Measurements from ENCODE around the gene TTC7B.

Gene TTC7B

GRCh38 chr14:90703841-90704737 lies 112.1 kb downstream of the TTC7B start:
- no peak for DNase-seq (ENCODE audit: low spot score)

- DNase-seq (ENCODE audit: low spot score) = no peak
These were observed 115.1 kb downstream of the TTC7B start for GRCh38 chr14:90700933-90701776.

- no peak for DNase-seq (ENCODE audit: low spot score)
These were observed 117.2 kb downstream of the TTC7B start for GRCh38 chr14:90699016-90699415.

- DNase-seq (ENCODE audit: low spot score) = peak; percentile 93
These were observed 117.8 kb downstream of the TTC7B start for GRCh38 chr14:90698379-90698869.

DNA sequence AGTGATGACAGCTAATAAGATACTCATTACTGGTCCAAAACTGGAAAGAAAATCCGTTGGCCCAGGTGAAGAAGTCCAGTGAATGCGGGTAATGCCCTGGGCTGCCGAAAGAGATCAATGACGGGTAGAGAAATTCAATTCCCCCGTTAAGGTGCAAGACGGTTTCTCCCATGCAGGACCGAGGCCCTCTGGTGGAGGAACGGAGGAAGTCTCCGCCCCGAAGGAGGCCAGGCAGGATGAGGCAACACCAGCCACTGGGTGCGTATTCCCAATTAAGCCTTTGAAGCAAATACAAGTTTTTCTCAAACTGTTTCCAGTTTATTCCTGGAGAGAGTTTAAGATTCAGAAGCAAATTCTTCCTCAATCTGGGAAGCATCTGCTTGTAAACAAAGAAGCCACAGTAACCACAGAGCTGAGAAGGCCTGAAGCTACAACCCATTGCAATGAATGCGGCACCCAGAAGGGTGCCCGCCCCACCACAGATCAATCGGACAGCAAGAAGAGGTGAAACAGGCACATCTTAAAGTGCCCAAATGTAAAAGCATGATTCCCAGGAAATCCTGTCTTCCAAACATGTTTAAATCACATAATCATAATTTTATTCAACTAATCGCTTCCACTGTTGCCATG lies 118.5 kb downstream of the TTC7B start:
- peak; percentile 97 for DNase-seq (ENCODE audit: low spot score)

GRCh38 chr14:90697132-90697531 lies 119.1 kb downstream of the TTC7B start:
- peak; percentile 41 for DNase-seq (ENCODE audit: low spot score)

DNA sequence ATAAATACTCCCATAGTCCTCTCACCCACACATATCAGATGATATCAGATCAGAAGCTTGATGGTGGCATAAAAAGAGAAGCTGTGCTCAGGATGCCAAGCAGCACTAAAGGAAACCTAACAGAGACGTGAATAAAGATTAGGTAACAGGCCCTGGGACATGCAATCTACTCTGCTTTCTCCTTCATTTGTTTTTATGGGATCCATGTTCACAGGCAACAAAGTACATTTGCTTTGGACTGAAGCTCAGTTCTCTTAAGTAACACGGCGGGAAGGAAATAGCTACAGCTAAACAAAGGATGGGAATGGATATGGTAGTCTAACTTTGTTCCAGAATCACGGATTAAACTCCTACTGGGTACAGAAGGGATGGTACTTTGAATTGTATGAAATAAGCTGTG lies 119.5 kb downstream of the TTC7B start:
- DNase-seq (ENCODE audit: low spot score) = peak; percentile 48

DNA sequence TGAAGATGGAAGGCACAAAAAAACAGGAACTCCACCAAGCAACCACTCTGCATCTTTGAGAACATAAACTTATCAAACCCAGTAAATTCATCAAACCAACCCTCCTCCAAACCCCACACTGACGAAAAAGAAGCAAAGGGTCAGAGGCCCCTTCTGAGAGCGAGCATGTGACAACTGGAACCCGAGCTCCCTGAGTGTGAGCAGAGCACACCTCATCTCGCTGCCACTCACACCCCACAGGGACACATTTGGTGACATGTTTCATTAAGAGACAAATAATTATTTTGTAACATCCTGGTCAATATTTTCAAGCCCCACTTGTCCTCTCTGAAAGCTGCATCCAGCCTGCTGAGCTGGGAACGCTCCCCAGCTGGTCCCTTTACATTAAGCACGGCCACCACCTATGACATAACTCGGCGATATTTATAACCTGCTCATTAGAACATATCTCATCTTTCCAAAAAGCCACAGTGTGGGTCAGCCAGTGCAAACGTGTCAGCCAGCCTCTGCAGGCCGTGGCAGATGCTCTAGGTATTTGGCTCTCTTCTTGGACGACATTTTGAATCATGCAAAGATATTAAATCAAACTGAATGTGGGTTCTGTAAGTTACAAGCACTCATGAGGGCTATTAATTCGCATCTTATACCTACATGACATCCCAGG lies 120.1 kb downstream of the TTC7B start:
- DNase-seq (ENCODE audit: low spot score) = no peak

DNA sequence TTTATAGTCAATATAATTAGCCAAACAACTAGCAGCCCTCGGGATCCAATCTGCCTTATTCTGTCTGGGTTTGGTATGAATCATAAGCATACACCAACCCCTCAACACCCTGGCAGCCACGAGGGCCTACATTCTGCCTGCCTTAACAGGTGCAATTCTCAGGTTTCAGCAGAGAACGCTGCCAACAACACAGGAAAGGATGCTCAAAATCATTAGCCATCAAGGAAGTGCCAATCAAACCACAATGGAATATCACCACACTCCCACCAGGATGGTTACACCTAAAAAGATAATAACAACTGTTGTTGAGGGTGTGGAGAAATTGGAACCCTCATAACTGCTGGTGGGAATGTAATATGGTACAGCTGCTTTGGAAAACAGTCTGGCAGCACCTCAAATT lies 122.8 kb downstream of the TTC7B start:
- no peak for DNase-seq (ENCODE audit: low spot score)

DNA sequence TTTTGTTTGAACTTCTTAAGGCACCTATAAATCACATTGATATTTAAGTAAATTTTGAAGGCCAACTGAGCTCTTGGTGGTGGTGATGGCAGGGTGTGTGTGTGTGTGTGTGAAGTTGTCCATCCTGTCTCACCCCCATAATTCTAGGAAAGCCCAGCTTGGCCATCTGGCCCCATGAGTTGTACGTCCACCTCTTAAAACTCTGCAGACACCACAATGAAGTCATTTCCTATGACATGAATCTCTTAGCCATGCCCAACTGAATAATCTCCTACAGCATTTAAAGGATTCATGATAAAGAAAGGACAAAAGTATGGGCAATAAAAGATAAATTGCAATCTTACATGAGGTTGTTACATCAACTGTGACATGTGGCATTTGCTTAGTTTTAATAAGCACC lies 123.4 kb downstream of the TTC7B start:
- DNase-seq (ENCODE audit: low spot score) = no peak

DNA sequence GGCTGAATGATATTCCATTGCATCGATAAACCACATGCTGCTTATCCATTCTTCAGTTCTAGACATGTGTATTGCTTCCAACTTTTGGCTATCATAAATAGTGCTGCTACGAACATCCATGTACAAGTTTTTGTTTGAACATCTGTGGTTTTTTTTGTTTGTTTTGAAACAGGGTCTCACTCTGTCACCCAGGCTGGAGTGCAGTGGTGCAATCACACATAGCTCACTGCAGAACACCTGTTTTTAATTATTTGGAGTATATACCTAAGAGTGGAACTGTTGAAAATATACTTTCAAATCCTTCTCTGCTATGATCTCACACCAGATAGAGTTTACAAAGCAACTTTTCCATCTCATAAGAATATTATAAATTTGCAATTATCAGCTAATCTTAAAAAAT lies 124.2 kb downstream of the TTC7B start:
- no peak for DNase-seq (ENCODE audit: low spot score)

DNA sequence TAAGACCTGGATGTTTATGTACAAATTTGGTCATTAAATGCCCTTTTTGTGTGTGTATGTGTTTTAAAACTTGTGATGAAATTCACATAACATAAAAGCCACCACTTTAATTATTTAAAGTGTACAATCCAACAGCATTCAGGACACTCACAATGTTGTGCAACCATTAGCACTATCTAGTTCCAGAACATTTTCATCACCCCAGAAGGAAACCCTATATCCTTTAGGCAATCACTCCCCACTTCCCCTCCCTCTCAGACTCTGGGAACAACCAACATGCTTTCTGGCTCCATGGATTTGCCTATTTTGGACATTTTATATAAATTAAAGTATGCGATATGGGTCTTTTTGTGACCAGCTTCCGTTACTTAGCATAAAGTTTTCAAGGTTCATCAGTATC lies 124.6 kb downstream of the TTC7B start:
- DNase-seq (ENCODE audit: low spot score) = no peak

DNA sequence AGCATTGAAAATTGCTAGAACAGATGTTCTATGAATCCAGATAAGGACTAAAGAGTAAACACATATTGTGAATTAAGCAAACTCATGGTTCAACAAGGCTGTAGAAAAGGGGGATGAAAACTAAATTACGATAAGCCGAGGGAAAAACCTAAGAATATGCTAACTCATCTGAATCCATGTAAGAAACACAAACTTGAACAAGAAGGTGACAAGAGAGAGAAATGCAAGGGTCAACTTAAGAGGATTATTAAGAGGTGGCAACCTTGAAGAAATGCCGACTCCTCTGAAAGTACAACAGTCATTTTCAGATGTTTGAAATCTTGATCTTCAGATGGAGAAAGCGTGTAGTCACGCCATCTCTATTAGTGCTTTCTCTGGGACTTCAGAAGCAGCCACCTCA lies 128.6 kb downstream of the TTC7B start:
- no peak for DNase-seq (ENCODE audit: low spot score)

DNA sequence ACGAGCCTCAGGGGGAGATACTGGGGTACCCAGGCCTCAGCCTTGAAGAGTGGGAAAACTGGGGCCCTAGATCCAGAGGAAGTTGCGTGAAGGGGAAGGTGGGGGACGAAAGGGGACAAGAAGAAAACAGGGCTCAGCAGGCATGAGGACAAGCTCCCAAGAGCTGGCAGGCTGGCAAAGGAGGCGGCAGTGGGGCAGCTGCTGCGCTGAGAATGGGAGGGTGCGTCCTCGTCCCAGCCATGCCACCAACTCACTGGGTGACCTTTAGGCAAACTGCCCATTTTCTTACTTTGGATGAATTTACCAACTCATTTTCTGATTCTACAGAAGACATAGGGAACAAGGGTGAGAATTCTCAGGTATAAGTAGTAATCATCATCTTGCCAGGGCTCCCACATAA lies 133.6 kb downstream of the TTC7B start:
- DNase-seq (ENCODE audit: low spot score) = no peak

- DNase-seq (ENCODE audit: low spot score) = no peak
These were observed 134.3 kb downstream of the TTC7B start for GRCh38 chr14:90681929-90682328.

DNA sequence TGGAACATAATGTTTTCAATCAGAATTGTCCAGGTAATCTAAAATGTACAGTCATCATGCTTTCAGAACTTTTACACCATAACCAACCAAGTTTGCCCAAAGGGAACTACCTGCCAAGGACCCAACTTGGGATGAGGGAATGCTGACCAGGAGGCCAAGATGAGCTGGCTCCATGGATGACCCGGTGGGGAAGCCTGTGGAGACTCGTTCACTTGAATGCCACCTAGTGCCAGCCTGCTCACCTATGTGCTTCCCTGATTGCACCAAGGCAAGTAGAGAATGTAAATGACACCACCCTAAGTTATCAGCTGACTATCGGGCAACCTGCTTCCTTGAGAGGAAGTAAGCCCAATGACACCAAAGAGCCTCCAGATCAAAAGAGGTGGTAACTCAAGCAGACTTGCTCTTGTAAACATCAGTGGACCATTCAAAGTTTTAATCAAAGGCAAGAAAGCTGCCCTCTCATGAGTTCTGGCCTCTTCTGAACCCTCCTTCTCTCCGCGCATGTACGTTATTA lies 137.3 kb downstream of the TTC7B start:
- no peak for DNase-seq (ENCODE audit: low spot score)

DNA sequence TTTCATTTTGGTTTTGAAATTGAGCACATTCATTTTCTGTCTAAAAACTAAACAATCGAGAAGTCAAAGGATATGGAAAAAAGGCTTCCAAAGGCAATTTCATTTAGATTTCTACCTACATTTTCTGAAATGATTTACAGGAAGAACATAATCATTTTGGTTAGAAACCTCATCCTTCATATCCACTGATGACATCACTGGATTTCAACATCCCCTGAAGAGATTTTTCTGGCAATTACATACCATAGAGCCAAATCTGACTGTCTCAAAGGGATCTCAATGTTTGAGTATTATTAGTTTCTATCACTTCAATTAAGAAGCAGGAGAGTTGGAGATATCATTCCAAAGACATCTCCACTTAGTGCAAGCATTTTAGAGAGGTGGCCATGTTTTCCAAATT lies 137.8 kb downstream of the TTC7B start:
- DNase-seq (ENCODE audit: low spot score) = no peak

- no peak for DNase-seq (ENCODE audit: low spot score)
These were observed 138.7 kb downstream of the TTC7B start for GRCh38 chr14:90677484-90678050.

GRCh38 chr14:90676912-90677311 lies 139.3 kb downstream of the TTC7B start:
- DNase-seq (ENCODE audit: low spot score) = no peak

GRCh38 chr14:90676356-90676755 lies 139.9 kb downstream of the TTC7B start:
- no peak for DNase-seq (ENCODE audit: low spot score)

- peak; percentile 75 for DNase-seq (ENCODE audit: low spot score)
These were observed 140.8 kb downstream of the TTC7B start for GRCh38 chr14:90675399-90675798.

Data from pons (tissue), 1 donor.